H1 (cell line): Measurements from ENCODE around the gene MYOM3. TPM values are rescaled to one million over a fixed set of nuclear protein-coding genes. Genes with fewer than 3 reads are reported as not detected.

Experiments used
- CTCF ChIA-PET: fragments of 300-600 bp; sonication (Branson Sonifier 250); formaldehyde crosslinking; loops from one replicate; lab custom pipeline; 2021; ENCODE audit not compliant: partially characterized antibody; lab: Charles Lee
- POLR2A ChIA-PET: fragments of 300-600 bp; sonication (Branson Sonifier 250); formaldehyde crosslinking; loops from one replicate; lab custom pipeline; 2021; ENCODE audit warnings: inconsistent platforms; ENCODE audit not compliant: partially characterized antibody; lab: Charles Lee
- DNase-seq, 2 experiments: peaks; one replicate each; pipeline versions ENCODE4 v3.0.0 to v3.0.0-alpha.2; 2010 to 2022; ENCODE audit warnings: low spot score in 2 of 2, low read depth in 1 of 2, mixed read lengths in 1 of 2
- FAIRE-seq: peaks from 2 replicates; lab custom pipeline; 2011; peaks lifted over from hg19 to GRCh38; lab: Jason Lieb, UNC
- H2AFZ ChIP-seq: 2 replicates; pipeline ENCODE4 v1.8.1; 2012; ENCODE audit warnings: low read length, inconsistent platforms
- H2AK5ac ChIP-seq: 2 replicates; pipeline ENCODE4 v1.6.1; 2013; ENCODE audit warnings: low read depth, low read length
- H2BK120ac ChIP-seq: replicated peaks from 2 replicates; pipeline ENCODE3; 2013; ENCODE audit warnings: low read depth, low read length, inconsistent platforms
- H2BK12ac ChIP-seq: 2 replicates; pipeline ENCODE4 v1.6.1; 2013; ENCODE audit warnings: low read depth, low read length
- H2BK15ac ChIP-seq: 2 replicates; pipeline ENCODE4 v1.6.1; 2013; ENCODE audit warnings: low read length
- H2BK20ac ChIP-seq: 2 replicates; pipeline ENCODE4 v1.6.1; 2013; ENCODE audit warnings: low read length
- H2BK5ac ChIP-seq: 2 replicates; pipeline ENCODE4 v1.6.1; 2013; ENCODE audit warnings: low read depth, low read length
- H3K14ac ChIP-seq: 2 replicates; pipeline ENCODE4 v1.6.1; 2013; ENCODE audit warnings: inconsistent platforms; ENCODE audit not compliant: insufficient read length
- H3K18ac ChIP-seq: 2 replicates; pipeline ENCODE4 v1.6.1; 2013; ENCODE audit warnings: low read length; ENCODE audit errors: extremely low read depth
- H3K23ac ChIP-seq: 2 replicates; pipeline ENCODE4 v1.6.1; 2013; ENCODE audit warnings: inconsistent platforms; ENCODE audit not compliant: insufficient read length
- H3K23me2 ChIP-seq: 2 replicates; pipeline ENCODE4 v1.6.1; 2013; ENCODE audit warnings: low read depth, low read length
- H3K27ac ChIP-seq: 2 replicates; pipeline ENCODE4 v1.6.1; 2011; ENCODE audit warnings: low read depth, low read length, inconsistent platforms
- H3K27me3 ChIP-seq, 4 experiments: replicated peaks in 1 of 4; 1 replicate in 1 of 4; 2 replicates in 3 of 4; pipeline versions ENCODE4 v1.6.1 to v1.8.1; 2011 to 2013; ENCODE audit warnings: low read length in 3 of 4, mild to moderate bottlenecking in 3 of 4, inconsistent platforms in 2 of 4, mixed read lengths in 2 of 4, moderate library complexity in 1 of 4; ENCODE audit not compliant: control insufficient read depth in 3 of 4, insufficient read depth in 3 of 4; ENCODE audit errors: extremely low read depth in 1 of 4
- H3K36me3 ChIP-seq, 4 experiments: 2 replicates each; pipeline versions ENCODE4 v1.6.1 to v1.8.1; 2011 to 2013; ENCODE audit warnings: mild to moderate bottlenecking in 4 of 4, low read length in 3 of 4, moderate library complexity in 2 of 4, control low read depth in 1 of 4, inconsistent platforms in 1 of 4; ENCODE audit not compliant: insufficient read depth in 4 of 4, control insufficient read depth in 2 of 4
- H3K4ac ChIP-seq: replicated peaks from 2 replicates; pipeline ENCODE3; 2013; ENCODE audit warnings: low read length, low read depth, mixed read lengths, inconsistent platforms; ENCODE audit not compliant: insufficient read length
- H3K4me1 ChIP-seq, 4 experiments: replicated peaks in 1 of 4; 1 replicate in 1 of 4; 2 replicates in 3 of 4; pipeline versions ENCODE4 v1.6.1 to v1.8.1; 2011 to 2013; ENCODE audit warnings: low read length in 3 of 4, inconsistent platforms in 2 of 4, mixed read lengths in 1 of 4; ENCODE audit not compliant: insufficient read depth in 4 of 4, control insufficient read depth in 3 of 4
- H3K4me2 ChIP-seq, 2 experiments: 2 replicates each; pipeline versions ENCODE4 v1.6.1 to v1.8.1; 2011 to 2013; ENCODE audit warnings: low read depth in 2 of 2, low read length in 2 of 2, control low read depth in 1 of 2, inconsistent platforms in 1 of 2, mild to moderate bottlenecking in 1 of 2; ENCODE audit not compliant: insufficient read depth in 1 of 2
- H3K4me3 ChIP-seq, 4 experiments: fragments of 200-600, 300-600 bp in 1 of 4; sonication (generic), shearing (Covaris generic), sonication (Bioruptor Twin) in 1 of 4; 2 replicates each; pipeline versions ENCODE4 v1.5.1 to v1.8.1; 2011 to 2016; ENCODE audit warnings: low read length in 4 of 4, low read depth in 3 of 4, control low read depth in 2 of 4, inconsistent platforms in 2 of 4, mild to moderate bottlenecking in 2 of 4, mixed read lengths in 1 of 4, moderate library complexity in 1 of 4; ENCODE audit not compliant: insufficient read depth in 2 of 4; ENCODE audit errors: extremely low read depth in 1 of 4
- H3K56ac ChIP-seq: replicated peaks from 2 replicates; pipeline ENCODE3; 2013; ENCODE audit warnings: low read depth, mild to moderate bottlenecking, mixed read lengths, low read length, inconsistent platforms; ENCODE audit not compliant: insufficient read length
- H3K79me1 ChIP-seq: 2 replicates; pipeline ENCODE4 v1.6.1; 2013; ENCODE audit warnings: low read depth, low read length, control low read depth
- H3K79me2 ChIP-seq, 2 experiments: 2 replicates each; pipeline versions ENCODE4 v1.6.1 to v1.8.1; 2012 to 2013; ENCODE audit warnings: low read length in 2 of 2, mild to moderate bottlenecking in 2 of 2, inconsistent platforms in 1 of 2; ENCODE audit not compliant: insufficient read depth in 2 of 2, control insufficient read depth in 1 of 2
- H3K9ac ChIP-seq, 4 experiments: replicated peaks in 1 of 4; 1 replicate in 1 of 4; 2 replicates in 3 of 4; pipeline versions ENCODE4 v1.6.1 to v1.8.1; 2011 to 2013; ENCODE audit warnings: low read depth in 3 of 4, low read length in 3 of 4, control low read depth in 2 of 4, mild to moderate bottlenecking in 2 of 4, moderate library complexity in 2 of 4, inconsistent platforms in 1 of 4; ENCODE audit errors: extremely low read depth in 1 of 4
- H3K9me3 ChIP-seq, 2 experiments: 2 replicates each; pipeline versions ENCODE4 v1.6.1 to v1.8.1; 2012 to 2013; ENCODE audit warnings: mild to moderate bottlenecking in 2 of 2, moderate library complexity in 2 of 2, control low read depth in 1 of 2, inconsistent platforms in 1 of 2, low read depth in 1 of 2, low read length in 1 of 2, mixed read lengths in 1 of 2; ENCODE audit not compliant: insufficient read depth in 2 of 2
- H4K20me1 ChIP-seq, 2 experiments: replicated peaks in 1 of 2; 2 replicates each; pipeline versions ENCODE3 to v1.8.1; 2011 to 2013; ENCODE audit warnings: inconsistent platforms in 2 of 2, low read length in 2 of 2, mild to moderate bottlenecking in 1 of 2; ENCODE audit not compliant: insufficient read depth in 2 of 2, control insufficient read depth in 1 of 2
- H4K5ac ChIP-seq: 2 replicates; pipeline ENCODE4 v1.6.1; 2013; ENCODE audit warnings: low read length, low read depth, mixed read lengths, inconsistent platforms; ENCODE audit not compliant: insufficient read length
- H4K8ac ChIP-seq: 2 replicates; pipeline ENCODE4 v1.8.0; 2013; ENCODE audit warnings: mild to moderate bottlenecking, moderate library complexity, low read length, inconsistent platforms; ENCODE audit not compliant: insufficient read depth; ENCODE audit errors: extremely low read depth
- H4K91ac ChIP-seq: replicated peaks from 2 replicates; pipeline ENCODE3; 2013; ENCODE audit warnings: low read length, mixed read lengths, inconsistent platforms; ENCODE audit not compliant: insufficient read length
- BCL11A ChIP-seq, 2 experiments: IDR thresholded peaks; one replicate each; pipeline ENCODE4 v1.6.1; 2011; ENCODE audit warnings: low read depth in 2 of 2, low read length in 2 of 2, mild to moderate bottlenecking in 2 of 2
- CREB1 ChIP-seq: IDR thresholded peaks from 2 replicates; pipeline ENCODE4 v1.6.1; 2012; ENCODE audit warnings: inconsistent platforms
- HDAC2 ChIP-seq, 2 experiments: fragments of 300-600 bp in 1 of 2; sonication (generic) in 1 of 2; IDR thresholded peaks; 2 replicates each; pipeline ENCODE4 v1.6.1; 2011 to 2012; ENCODE audit warnings: low read depth in 2 of 2, low read length in 2 of 2, mild to moderate bottlenecking in 2 of 2, moderate library complexity in 2 of 2, borderline replicate concordance in 1 of 2, inconsistent platforms in 1 of 2
- HDAC6 ChIP-seq: IDR thresholded peaks from one replicate; pipeline ENCODE4 v1.7.1; 2012; ENCODE audit warnings: low read depth, mild to moderate bottlenecking, inconsistent platforms, low read length, moderate library complexity
- KDM1A ChIP-seq: fragments of 200-600, 300-600 bp; sonication (generic); IDR thresholded peaks from 2 replicates; pipeline ENCODE4 v1.7.1; 2016; ENCODE audit warnings: mild to moderate bottlenecking, low read length, borderline replicate concordance
- KDM4A ChIP-seq: IDR thresholded peaks from one replicate; pipeline ENCODE4 v1.7.1; 2012; ENCODE audit warnings: low read depth, mild to moderate bottlenecking, moderate library complexity, low read length, inconsistent platforms; ENCODE audit not compliant: severe bottlenecking
- MAFK ChIP-seq: IDR thresholded peaks from 2 replicates; pipeline ENCODE4 v1.6.1; 2012; ENCODE audit warnings: low read depth, mild to moderate bottlenecking, improper control_type of control experiment, low read length
- MAX ChIP-seq: IDR thresholded peaks from 2 replicates; pipeline ENCODE4 v1.6.1; 2012; ENCODE audit warnings: inconsistent platforms
- PHF8 ChIP-seq: fragments of 200-600 bp; sonication (generic); conservative IDR thresholded peaks from 2 replicates; pipeline ENCODE4 v1.7.1; 2012; ENCODE audit warnings: low read depth, mild to moderate bottlenecking, inconsistent platforms, low read length, moderate library complexity
- RNF2 ChIP-seq: fragments of 200-900, 300-1000 bp; sonication (generic); IDR thresholded peaks from 2 replicates; pipeline ENCODE4 v1.7.1; 2016; ENCODE audit warnings: borderline replicate concordance, low read depth, mild to moderate bottlenecking, antibody characterized with exemption, low read length; ENCODE audit not compliant: poor library complexity, severe bottlenecking; ENCODE audit errors: missing control alignments
- RXRA ChIP-seq: IDR thresholded peaks from 2 replicates; pipeline ENCODE4 v1.6.1; 2011; ENCODE audit warnings: low read depth, mild to moderate bottlenecking, low read length, moderate library complexity; ENCODE audit not compliant: insufficient read depth
- SAP30 ChIP-seq: fragments of 300-600 bp; sonication (generic); IDR thresholded peaks from 2 replicates; pipeline ENCODE4 v1.7.1; 2012; ENCODE audit warnings: low read length, moderate library complexity, mild to moderate bottlenecking, inconsistent platforms; ENCODE audit not compliant: insufficient read depth, insufficient replicate concordance
- SIX5 ChIP-seq: IDR thresholded peaks from 2 replicates; pipeline ENCODE4 v1.6.1; 2011; ENCODE audit warnings: mild to moderate bottlenecking, low read depth, low read length
- TAF1 ChIP-seq: IDR thresholded peaks from 2 replicates; pipeline ENCODE4 v1.6.1; 2011; ENCODE audit warnings: mild to moderate bottlenecking, low read depth, low read length
- WGBS, 2 experiments: shearing (Covaris generic) in 1 of 2; methylation state at CpG; one replicate each; pipeline versions ENCODE4 v1.1.6 to v1.1.7; 2013 to 2015; ENCODE audit warnings: low lambda C conversion rate in 2 of 2, mixed read lengths in 2 of 2, inconsistent platforms in 1 of 2, low coverage in 1 of 2, missing lambda C conversion rate in 1 of 2; ENCODE audit not compliant: insufficient replicate concordance in 2 of 2, insufficient coverage in 1 of 2, insufficient read length in 1 of 2; ENCODE audit errors: extremely low coverage in 1 of 2, missing lambda C conversion rate in 1 of 2; 5-methylcytosine and 5-hydroxymethylcytosine counted together
- polyA plus RNA-seq, 7 experiments: library from polyadenylated mRNA; depleted of rRNA in 3 of 7; stranded (reverse) in 5 of 7; unstranded in 2 of 7; fragments of >200 nt in 5 of 7; fragments of 200-250 nt in 2 of 7; gene quantifications; 1 replicate in 5 of 7; 2 replicates in 1 of 7; 4 replicates in 1 of 7; pipeline versions ENCODE4 v1.2.1 to v1.2.3, GENCODE V29; 2011 to 2013; ENCODE audit warnings: missing spikeins in 2 of 7, mixed read lengths in 2 of 7
- total RNA-seq: library from RNA; stranded (reverse); fragmentation: NEBNext Ultra II Directional; extraction: Animal tissue kit (Norgen Biotek cat#: 25700); gene quantifications from 2 replicates; pipeline ENCODE4 v1.2.1, GENCODE V29; 2021

Gene MYOM3
- total and polyA plus RNA-seq, 2 of the 8 experiments (the other 6 are each of a cell fraction or from before 2014, with no cell fraction given) = 0.08 to 0.09 TPM

- Histone ChIP-seq H3K27ac (no peak overlapping the region), H2AFZ (no peak overlapping the region), H3K9me3 (no peaks in the 10 kb centered on the region), H2AK5ac (no peak overlapping the region), H4K91ac (no peak overlapping the region), H3K4ac (no peak overlapping the region), H3K9ac (no peak overlapping the region), H3K23me2 (no peaks in the 10 kb centered on the region), H3K27me3 (no peaks in the 10 kb centered on the region), H3K36me3 (no peaks in the 10 kb centered on the region), H3K18ac (no peak overlapping the region), H2BK15ac (no peak overlapping the region), H3K4me3 (no peak overlapping the region), H2BK20ac (no peak overlapping the region), H2BK5ac (no peak overlapping the region), H3K56ac (no peak overlapping the region), H3K14ac (no peak overlapping the region), H3K4me1 (peaks cover 0 to 5% (median 2%) of the 10 kb centered on the region in 4 experiments; a peak in 3 of 7 replicates), H3K79me1 (no peaks in the 10 kb centered on the region), H4K20me1 (no peaks in the 10 kb centered on the region), H3K79me2 (no peaks in the 10 kb centered on the region), H2BK120ac (no peak overlapping the region), H3K23ac (no peak overlapping the region), H4K8ac (no peak overlapping the region), H3K4me2 (no peak overlapping the region), H4K5ac (no peak overlapping the region), H2BK12ac (no peak overlapping the region)
- ChIA-PET POLR2A (no interaction called here), CTCF (interaction anchor here (0.7 to 2.7 kb wide), 9 partner anchors 8 to 62 kb away, joined by 3 to 10 read pairs (median 3); partner anchors contain the start of gene MYOM3)
- FAIRE-seq (no peak), DNase-seq (no peak)
- WGBS, 2 experiments = 79% methylated on average over 3 of the region's 3 CpGs; no CpG with 5 or more reads in 1 of the 2 experiments
- no peak for TF ChIP-seq SAP30
- TF ChIP-seq RNF2 = no peak
- TF ChIP-seq RXRA = no peak
- TF ChIP-seq CREB1 = no peak
- no peak for TF ChIP-seq PHF8
- TF ChIP-seq HDAC2 (IDR thresholded peaks at IDR 0.05; ENCODE audit: borderline replicate concordance in 1 of 2, low read depth in 2 of 2, low read length in 2 of 2) = no peak
- no peak for TF ChIP-seq KDM4A
- TF ChIP-seq BCL11A (IDR thresholded peaks at IDR 0.05; ENCODE audit: low read depth in 2 of 2, low read length in 2 of 2) = no peak
- TF ChIP-seq HDAC6 = no peak
- TF ChIP-seq TAF1 = no peak
- no peak for TF ChIP-seq KDM1A
- no peak for TF ChIP-seq SIX5
- TF ChIP-seq MAX = no peak
- TF ChIP-seq MAFK = no peak
Observed at GRCh38 chr1:24103408-24103807, 8.5 kb downstream of the MYOM3 start.
